ENCODE data around the gene CDK16.
"Not testable (repeated sequence)": the region's sequence is repeated elsewhere in the genome, so short reads cannot be mapped to it uniquely, and the experiment has no call there.

CDK16 gene

DNA sequence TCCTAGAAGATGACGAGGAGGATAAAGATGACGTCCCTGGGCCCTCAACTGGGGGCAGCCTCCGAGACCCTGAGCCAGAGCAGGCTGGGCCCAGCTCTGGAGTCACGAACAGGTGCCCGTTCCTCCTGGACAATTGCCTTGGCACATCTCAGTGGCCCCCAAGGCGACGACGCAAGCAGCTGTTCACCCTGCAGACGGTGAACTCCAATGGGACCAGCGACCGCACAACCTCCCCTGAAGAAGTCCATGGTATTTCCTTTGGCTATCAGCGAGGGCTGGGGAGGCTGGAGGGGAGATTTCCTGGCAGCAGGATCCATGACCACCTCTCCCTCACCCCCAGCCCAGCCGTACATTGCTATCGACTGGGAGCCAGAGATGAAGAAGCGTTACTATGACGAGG, 26.2 kb downstream of the CDK16 start:
- no peak overlapping the region for H3K4me3 ChIP-seq (ENCODE audit: low read depth, low read length)
- no peak for TF ChIP-seq CTCF (IDR thresholded peaks at IDR 0.05; ENCODE audit: low read depth, low read length)

DNA sequence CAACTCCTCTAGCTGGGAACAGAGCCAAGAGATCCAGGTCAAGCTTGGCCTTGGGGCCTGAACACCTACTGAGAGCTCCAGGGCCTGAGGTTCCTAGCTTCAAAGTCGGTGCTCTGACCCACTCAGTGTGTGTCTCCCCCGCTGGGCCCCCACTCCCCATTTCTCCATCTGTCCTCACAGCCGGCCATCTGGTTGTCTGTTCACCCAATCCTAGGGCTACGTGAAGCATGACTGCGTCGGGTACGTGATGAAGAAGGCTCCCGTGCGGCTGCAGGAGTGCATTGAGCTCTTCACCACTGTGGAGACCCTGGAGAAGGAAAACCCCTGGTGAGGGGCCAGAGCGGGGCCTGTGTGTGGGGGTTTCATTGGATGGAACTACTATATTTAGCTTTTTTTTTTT, 26.7 kb downstream of the CDK16 start:
- no peak for TF ChIP-seq CTCF (IDR thresholded peaks at IDR 0.05; ENCODE audit: low read depth, low read length)
- no peak overlapping the region for H3K4me3 ChIP-seq (ENCODE audit: low read depth, low read length)

GRCh38 chrX:47247206-47247998, 28.9 kb downstream of the CDK16 start:
- H3K4me3 ChIP-seq (ENCODE audit: low read depth, low read length): no peak overlapping the region
- TF ChIP-seq CTCF (IDR thresholded peaks at IDR 0.05; ENCODE audit: low read depth, low read length): no peak

- no peak for TF ChIP-seq CTCF (IDR thresholded peaks at IDR 0.05; ENCODE audit: low read depth, low read length)
- no peak overlapping the region for H3K4me3 ChIP-seq (ENCODE audit: low read depth, low read length)
These were observed 29.5 kb downstream of the CDK16 start for GRCh38 chrX:47247999-47248320.

GRCh38 chrX:47248576-47248975, 30.1 kb downstream of the CDK16 start:
- TF ChIP-seq CTCF (IDR thresholded peaks at IDR 0.05; ENCODE audit: low read depth, low read length): no peak
- H3K4me3 ChIP-seq (ENCODE audit: low read depth, low read length): no peak overlapping the region

DNA sequence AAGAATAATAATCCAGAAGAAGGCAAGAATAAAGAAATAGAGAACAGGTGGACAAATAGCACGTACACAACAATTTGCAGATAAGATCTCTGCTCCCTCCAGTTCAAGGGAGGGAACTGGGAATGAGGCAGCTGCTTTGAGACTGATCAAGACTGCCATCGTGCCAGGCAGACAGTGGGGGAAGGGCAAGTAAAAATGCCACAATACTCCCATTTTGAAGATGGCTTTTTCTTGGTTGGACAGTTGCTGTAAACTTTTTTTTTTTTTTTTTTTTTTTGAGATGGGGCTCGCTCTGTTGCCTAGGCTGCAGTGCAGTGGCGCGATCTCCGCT, 31.5 kb downstream of the CDK16 start:
- H3K4me3 ChIP-seq (ENCODE audit: low read depth, low read length): no peak overlapping the region
- TF ChIP-seq CTCF (IDR thresholded peaks at IDR 0.05; ENCODE audit: low read depth, low read length): no peak

- not testable (repeated sequence) for H3K4me3 ChIP-seq (ENCODE audit: low read depth, low read length)
These were observed 39.1 kb downstream of the CDK16 start for GRCh38 chrX:47257620-47258019.
